HG03439 (cell line): ENCODE measurements around the gene PRRT3.
"Not testable (repeated sequence)": the region's sequence is repeated elsewhere in the genome, so short reads cannot be mapped to it uniquely, and the experiment has no call there.

Experiments
- ATAC-seq: cut with Tn5 transposase; IDR thresholded peaks from one replicate; pipeline ENCODE4 v1.9.1; 2021; ENCODE audit warnings: mild to moderate bottlenecking, moderate library complexity; ENCODE audit not compliant: unreplicated experiment

The PRRT3 gene

DNA sequence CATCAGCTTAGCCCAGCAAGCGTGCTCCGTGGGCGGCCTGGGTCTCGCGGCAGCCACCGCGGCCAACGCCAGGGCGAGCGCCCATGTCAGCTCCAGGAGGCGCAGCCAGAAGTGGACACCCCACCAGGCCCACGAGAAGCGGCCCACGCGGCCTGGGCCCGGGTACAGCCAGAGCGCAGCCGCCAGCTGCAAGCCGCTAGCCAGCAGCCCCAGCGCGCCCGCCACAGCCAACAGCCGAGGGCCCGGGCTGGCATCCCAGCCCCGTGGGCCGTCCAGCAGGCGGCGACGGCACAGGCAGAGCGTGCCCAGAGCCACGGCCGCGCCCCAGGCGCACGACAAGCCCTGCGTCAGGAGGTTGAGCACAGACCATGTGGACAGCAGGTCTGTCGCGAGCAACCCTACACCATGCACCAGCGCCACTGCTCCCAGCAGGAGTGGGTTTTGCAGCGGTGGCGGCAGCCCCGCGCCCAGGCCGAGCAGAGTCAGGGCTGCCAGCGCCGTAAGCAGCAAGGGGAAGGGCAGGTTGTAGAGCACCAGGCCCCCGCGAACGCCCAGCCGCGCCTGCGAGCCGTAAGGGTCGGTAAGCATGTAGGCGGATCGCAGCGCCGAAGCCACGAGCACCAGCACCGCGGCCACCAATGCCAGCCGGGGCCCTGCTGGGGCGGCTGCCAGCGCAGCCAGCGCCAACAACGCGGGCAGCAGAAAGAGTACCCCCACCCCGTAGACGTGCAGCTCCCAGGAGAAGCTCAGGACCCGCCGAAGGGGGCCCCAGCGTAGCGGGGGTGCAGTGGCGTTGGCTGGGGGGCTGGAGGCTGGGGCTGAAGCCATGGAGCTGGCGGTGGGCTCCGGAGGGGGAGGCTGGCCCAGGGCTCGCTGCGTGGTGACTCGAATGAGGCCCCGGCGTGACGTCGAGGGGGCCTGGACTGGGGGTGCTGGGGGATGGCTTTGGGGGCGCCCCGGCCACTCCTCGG, 4.9 kb downstream of the PRRT3 start:
- no peak for ATAC-seq

GRCh38 chr3:9946112-9947024, 5.8 kb downstream of the PRRT3 start:
- no peak for ATAC-seq

DNA sequence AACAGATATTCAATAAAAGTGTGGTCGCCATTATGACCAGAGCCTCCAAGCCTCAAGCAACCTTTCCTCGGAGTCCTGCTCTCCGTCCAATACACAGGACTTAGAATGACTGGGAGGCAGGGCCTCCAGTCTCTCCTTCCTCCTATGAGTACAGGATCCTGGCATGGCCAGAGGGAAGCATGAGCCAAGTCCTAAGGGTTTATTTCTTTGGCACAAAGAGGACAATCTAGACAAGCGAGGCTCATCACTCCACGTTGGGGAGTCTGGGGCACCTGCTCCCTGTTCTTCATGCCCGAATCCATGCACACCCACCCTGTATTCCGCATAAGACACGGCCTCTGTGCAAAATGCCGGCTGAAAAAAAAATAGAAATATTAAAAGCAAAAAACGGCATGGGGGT, 6.8 kb downstream of the PRRT3 start:
- ATAC-seq: no peak

GRCh38 chr3:9944271-9944670, 7.9 kb downstream of the PRRT3 start:
- no peak for ATAC-seq

GRCh38 chr3:9942934-9943690, 9.1 kb downstream of the PRRT3 start:
- no peak for ATAC-seq

DNA sequence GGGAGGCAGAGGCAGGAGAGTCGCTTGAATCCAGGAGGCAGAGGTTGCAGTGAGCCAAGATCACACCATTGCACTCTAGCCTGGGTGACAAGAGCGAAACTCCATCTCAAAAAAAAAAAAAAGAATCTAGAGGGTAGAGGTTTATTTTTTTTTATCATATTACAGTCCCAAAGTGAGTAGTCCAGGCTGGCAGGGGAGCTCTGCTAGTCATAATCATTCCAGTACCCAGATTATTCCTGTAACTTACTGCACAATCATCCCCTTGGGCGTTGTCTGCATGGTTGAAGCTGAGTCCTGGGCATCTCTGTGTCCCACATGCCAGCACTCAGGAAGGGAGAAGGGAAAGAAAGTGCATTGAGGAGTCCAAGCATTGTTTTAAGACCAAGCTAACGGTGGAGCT, 10.0 kb downstream of the PRRT3 start:
- ATAC-seq: no peak

- ATAC-seq: no peak
These were observed 11.5 kb downstream of the PRRT3 start for GRCh38 chr3:9940746-9941145.

DNA sequence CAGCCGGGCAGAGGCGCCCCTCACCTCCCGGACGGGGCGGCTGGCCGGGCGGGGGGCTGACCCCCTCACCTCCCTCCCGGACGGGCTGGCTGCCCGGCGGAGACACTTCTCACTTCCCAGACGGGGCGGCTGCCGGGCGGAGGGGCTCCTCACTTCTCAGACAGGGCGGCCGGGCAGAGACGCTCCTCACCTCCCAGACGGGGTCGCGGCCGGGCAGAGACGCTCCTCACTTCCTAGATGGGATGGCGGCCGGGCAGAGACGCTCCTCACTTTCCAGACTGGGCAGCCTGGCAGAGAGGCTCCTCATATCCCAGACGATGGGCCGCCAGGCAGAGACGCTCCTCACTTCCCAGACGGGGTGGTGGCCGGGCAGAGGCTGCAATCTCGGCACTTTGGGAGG, 12.3 kb downstream of the PRRT3 start:
- not testable (repeated sequence) for ATAC-seq

DNA sequence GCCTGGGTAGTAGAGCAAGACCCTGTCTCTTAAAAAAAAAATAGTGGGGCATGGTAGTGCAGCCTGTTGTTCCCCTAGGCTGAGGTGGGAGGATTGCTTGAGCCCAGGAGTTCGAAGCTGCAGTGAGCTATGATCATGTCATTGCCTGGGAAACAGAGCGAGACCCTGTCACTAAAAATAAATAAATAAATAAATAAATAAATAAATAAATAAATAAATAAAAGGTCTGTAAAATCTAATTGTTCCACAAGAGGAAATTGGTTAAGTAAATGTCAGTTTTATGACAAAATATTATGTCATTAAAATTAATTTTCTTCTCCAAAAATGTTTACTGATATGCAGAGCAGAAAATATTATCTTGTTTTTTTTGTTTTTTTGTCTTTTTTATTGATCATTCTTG, 13.2 kb downstream of the PRRT3 start:
- no peak for ATAC-seq

DNA sequence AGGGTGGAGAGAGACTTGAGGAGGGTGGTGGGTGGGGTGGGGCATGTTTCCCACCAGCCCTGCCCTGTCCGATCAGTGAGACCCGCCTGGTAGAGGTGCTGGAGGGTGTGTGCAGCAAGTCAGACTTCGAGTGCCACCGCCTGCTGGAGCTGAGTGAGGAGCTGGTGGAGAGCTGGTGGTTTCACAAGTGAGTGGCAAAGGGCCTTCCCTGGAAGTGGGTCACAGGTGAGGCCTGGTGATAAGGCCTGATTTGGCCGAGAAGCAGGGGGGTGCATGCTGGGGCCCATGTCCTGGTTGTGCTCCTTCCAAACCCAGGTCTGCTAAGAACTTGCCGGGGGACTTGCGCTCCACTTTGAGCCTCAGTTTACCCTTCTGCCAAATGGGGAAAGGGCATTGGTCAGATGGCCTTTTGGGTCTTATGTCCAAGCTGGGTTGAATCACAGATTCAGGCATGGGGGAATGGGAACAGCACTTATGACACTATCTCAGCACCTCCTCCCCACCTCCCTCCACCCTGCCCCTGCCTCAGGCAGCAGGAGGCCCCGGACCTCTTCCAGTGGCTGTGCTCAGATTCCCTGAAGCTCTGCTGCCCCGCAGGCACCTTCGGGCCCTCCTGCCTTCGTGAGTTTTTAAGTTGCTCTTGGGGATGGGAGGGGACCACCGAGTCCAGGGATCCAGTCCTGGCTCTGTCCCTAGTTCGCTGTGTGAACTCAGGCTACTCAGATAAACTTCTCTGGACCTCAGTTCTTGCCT, 14.5 kb downstream of the PRRT3 start:
- ATAC-seq: no peak

GRCh38 chr3:9935966-9936510, 16.2 kb downstream of the PRRT3 start:
- ATAC-seq: no peak

- ATAC-seq: no peak
These were observed 17.2 kb downstream of the PRRT3 start for GRCh38 chr3:9934993-9935392.

GRCh38 chr3:9934235-9934621, 18.0 kb downstream of the PRRT3 start:
- no peak for ATAC-seq

DNA sequence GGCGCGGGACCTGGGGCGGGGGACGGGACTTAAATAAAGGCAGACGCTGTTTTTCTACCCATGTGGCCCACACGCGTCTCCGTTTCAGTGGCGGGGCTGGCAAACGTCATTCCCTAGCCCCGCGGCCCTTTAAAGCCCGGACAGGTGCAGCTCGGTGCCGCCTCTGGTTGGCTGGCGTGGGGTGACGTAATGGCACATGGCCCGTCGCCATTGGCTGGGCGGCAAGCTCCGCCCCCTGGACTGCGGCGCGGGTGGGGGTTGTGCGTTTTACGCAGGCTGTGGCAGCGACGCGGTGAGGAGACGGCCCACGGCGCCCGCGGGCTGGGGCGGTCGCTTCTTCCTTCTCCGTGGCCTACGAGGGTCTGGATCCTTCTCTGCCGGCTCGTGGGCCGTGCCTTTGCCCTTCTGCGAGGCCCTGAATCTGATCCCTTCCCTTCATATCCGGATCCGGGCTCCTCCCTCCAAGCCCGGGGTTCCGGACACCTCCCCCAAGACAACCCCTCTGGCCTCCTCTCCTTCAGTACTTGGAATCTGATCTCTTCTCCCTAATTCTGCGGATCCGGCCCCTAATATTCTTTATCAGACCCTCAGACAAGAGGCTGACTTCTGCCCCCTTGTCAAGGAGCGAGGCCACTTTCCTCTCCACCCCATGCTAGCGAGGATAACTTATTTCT, 18.5 kb downstream of the PRRT3 start, which contains the start of gene CRELD1:
TSS of gene CRELD1 (plus strand) at position 274 of the 674 bp plus-strand sequence. CDS start 605 bp downstream, outside the sequence.
- ATAC-seq: peak; percentile 88

DNA sequence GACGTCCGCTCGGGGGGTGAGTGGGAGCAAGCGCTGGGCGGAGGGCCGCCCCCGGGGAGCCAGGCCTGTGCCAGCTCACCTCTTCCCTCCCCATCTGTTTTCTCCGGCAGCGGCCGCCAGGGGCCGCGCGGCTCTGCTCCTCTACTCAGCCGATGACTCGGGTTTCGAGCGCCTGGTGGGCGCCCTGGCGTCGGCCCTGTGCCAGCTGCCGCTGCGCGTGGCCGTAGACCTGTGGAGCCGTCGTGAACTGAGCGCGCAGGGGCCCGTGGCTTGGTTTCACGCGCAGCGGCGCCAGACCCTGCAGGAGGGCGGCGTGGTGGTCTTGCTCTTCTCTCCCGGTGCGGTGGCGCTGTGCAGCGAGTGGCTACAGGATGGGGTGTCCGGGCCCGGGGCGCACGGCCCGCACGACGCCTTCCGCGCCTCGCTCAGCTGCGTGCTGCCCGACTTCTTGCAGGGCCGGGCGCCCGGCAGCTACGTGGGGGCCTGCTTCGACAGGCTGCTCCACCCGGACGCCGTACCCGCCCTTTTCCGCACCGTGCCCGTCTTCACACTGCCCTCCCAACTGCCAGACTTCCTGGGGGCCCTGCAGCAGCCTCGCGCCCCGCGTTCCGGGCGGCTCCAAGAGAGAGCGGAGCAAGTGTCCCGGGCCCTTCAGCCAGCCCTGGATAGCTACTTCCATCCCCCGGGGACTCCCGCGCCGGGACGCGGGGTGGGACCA, 19.2 kb downstream of the PRRT3 start:
- peak; percentile 56 for ATAC-seq

DNA sequence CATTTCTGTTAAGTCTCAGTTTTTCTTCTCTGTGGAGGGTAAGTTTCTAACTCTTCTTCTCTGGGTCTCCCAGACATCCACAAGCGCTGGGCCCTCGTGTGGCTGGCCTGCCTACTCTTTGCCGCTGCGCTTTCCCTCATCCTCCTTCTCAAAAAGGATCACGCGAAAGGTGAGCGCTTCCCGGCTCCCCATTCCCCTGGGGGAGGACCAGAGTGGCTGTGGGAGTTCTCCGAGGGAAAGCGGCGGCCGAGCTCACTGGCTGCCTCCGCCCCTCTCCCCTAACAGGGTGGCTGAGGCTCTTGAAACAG, 19.7 kb downstream of the PRRT3 start:
- ATAC-seq: no peak

- no peak for ATAC-seq
These were observed 21.3 kb downstream of the PRRT3 start for GRCh38 chr3:9930804-9931418.

- ATAC-seq: no peak
These were observed 24.1 kb downstream of the PRRT3 start for GRCh38 chr3:9928158-9928557.
